HEK293T (cell line): ENCODE results near the gene TRIM26.

Experiments used
- ARNT ChIP-seq: fragments of 450-650 bp; IDR thresholded peaks from 2 replicates; pipeline ENCODE4 v1.6.1; 2017; ENCODE audit warnings: mild to moderate bottlenecking
- BHLHE40 ChIP-seq: fragments of 450-650 bp; IDR thresholded peaks from 2 replicates; pipeline ENCODE4 v1.6.1; 2016; ENCODE audit warnings: mild to moderate bottlenecking, moderate library complexity, borderline replicate concordance
- CTBP1 ChIP-seq: fragments of 450-650 bp; IDR thresholded peaks from 2 replicates; pipeline ENCODE4 v1.6.1; 2016; ENCODE audit warnings: borderline replicate concordance
- ELF4 ChIP-seq: fragments of 450-650 bp; IDR thresholded peaks from 2 replicates; pipeline ENCODE4 v1.6.1; 2017; ENCODE audit warnings: antibody characterized with exemption
- FOXA1 ChIP-seq: fragments of 450-650 bp; IDR thresholded peaks from 2 replicates; pipeline ENCODE4 v1.6.1; 2016; ENCODE audit warnings: mild to moderate bottlenecking
- FOXK2 ChIP-seq: fragments of 450-650 bp; IDR thresholded peaks from 2 replicates; pipeline ENCODE4 v1.6.1; 2016; ENCODE audit warnings: mild to moderate bottlenecking
- FOXM1 ChIP-seq: fragments of 450-650 bp; IDR thresholded peaks from 2 replicates; pipeline ENCODE4 v1.6.1; 2017; ENCODE audit warnings: mild to moderate bottlenecking, borderline replicate concordance
- HDGF ChIP-seq: fragments of 450-650 bp; IDR thresholded peaks from 2 replicates; pipeline ENCODE4 v1.6.1; 2017; ENCODE audit warnings: antibody characterized with exemption, borderline replicate concordance
- L3MBTL2 ChIP-seq: fragments of 450-650 bp; conservative IDR thresholded peaks from 2 replicates; pipeline ENCODE4 v1.6.1; 2016; ENCODE audit warnings: mild to moderate bottlenecking
- SP1 ChIP-seq: fragments of 450-650 bp; IDR thresholded peaks from 2 replicates; pipeline ENCODE4 v1.6.1; 2017
- SUZ12 ChIP-seq: fragments of 450-650 bp; IDR thresholded peaks from 2 replicates; pipeline ENCODE4 v1.6.1; 2016; ENCODE audit warnings: mild to moderate bottlenecking
- TARDBP ChIP-seq: fragments of 450-650 bp; IDR thresholded peaks from 2 replicates; pipeline ENCODE4 v1.6.1; 2016
- ZNF384 ChIP-seq: fragments of 450-650 bp; IDR thresholded peaks from 2 replicates; pipeline ENCODE4 v1.6.1; 2016

DNA sequence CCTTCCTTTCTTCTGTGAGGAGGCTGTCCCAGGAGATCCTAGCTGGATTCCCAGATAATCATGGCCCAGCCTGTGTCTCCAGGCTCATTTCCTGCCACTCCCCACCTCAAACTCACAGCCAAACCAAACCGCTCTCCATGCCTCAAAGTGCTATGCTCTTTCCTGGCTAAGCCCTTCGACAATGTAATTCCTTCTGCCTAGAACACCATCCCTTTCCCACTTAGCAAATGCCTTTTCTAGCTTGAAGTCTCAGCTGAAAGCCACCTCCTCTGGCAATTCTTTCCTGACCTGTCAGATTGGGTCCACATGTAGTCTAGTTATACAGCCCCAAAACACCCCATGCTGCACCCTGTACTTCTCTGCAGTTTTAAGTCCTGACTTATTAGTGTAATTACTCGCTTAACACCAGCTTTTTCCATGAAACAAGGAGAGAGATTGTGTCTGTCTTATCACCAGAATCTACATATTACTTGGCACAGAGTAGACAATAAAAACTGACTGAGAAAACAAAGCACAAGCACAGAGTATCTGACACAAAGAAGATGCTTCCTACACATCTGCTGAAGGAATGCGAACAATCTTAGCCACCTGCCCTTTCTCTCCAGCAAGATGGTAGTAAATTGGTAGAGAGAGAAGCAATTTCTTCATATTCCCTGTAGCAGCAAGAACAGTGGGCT lies 5.4 kb downstream of the TRIM26 start:
- TF ChIP-seq SP1 (no peak), FOXM1 (no peak), L3MBTL2 (no peak), ELF4 (no peak), FOXK2 (no peak), ARNT (no peak), ZNF384 (no peak), FOXA1 (no peak), CTBP1 (no peak), HDGF (no peak), SUZ12 (no peak), BHLHE40 (no peak), TARDBP (no peak)
